Fibroblast of lung (primary cell): Measurements from ENCODE around the gene KRT80.

Source experiments
- CTCF ChIP-seq, 2 donors: IDR thresholded peaks in 1 of 2; conservative IDR thresholded peaks in 1 of 2; 1 replicate in 1 of 2; 2 replicates in 1 of 2; pipeline ENCODE4 v1.5.1; 2011 to 2012; ENCODE audit warnings: low read length in 2 of 2, control low read depth in 1 of 2, inconsistent platforms in 1 of 2, low read depth in 1 of 2, mild to moderate bottlenecking in 1 of 2
- EZH2 ChIP-seq: IDR thresholded peaks from 2 replicates; pipeline ENCODE4 v1.5.1; 2012; ENCODE audit warnings: low read length, control low read depth, mild to moderate bottlenecking; ENCODE audit errors: missing control alignments

GRCh38 chr12:52233462-52234207, 41.8 kb upstream of the KRT80 start:
- TF ChIP-seq CTCF (conservative IDR thresholded peaks at IDR 0.05 in 1 of 2, IDR thresholded peaks at IDR 0.05 in 1 of 2; ENCODE audit: low read depth in 1 of 2, low read length in 2 of 2) (no peak), EZH2 (no peak)
